Osteoblast (primary cell): Measurements from ENCODE around the gene TMEM221. TPM values are rescaled to one million over a fixed set of nuclear protein-coding genes. Genes with fewer than 3 reads are reported as not detected.

Source experiments
- DNase-seq: peaks from one replicate; pipeline ENCODE4 v3.0.0; 2011; ENCODE audit warnings: low spot score, mixed read lengths; ENCODE audit not compliant: insufficient read length; ENCODE audit errors: missing footprints
- H2AFZ ChIP-seq: 2 replicates; pipeline ENCODE4 v1.6.0; 2011; ENCODE audit warnings: mild to moderate bottlenecking, low read length
- H3K27ac ChIP-seq: 2 replicates; pipeline ENCODE4 v1.5.1; 2011; ENCODE audit warnings: mild to moderate bottlenecking, low read depth, low read length, moderate library complexity
- H3K27me3 ChIP-seq: 2 replicates; pipeline ENCODE4 v1.6.0; 2012; ENCODE audit warnings: mild to moderate bottlenecking, control low read depth, inconsistent platforms, low read length, moderate library complexity; ENCODE audit not compliant: insufficient read depth
- H3K36me3 ChIP-seq: 2 replicates; pipeline ENCODE4 v1.5.1; 2011; ENCODE audit warnings: mild to moderate bottlenecking, low read length, control low read depth, moderate library complexity; ENCODE audit not compliant: insufficient read depth
- H3K4me1 ChIP-seq: 2 replicates; pipeline ENCODE4 v1.5.1; 2011; ENCODE audit warnings: mild to moderate bottlenecking, low read length, control low read depth, moderate library complexity; ENCODE audit not compliant: insufficient read depth
- H3K4me2 ChIP-seq: 2 replicates; pipeline ENCODE4 v1.6.0; 2011; ENCODE audit warnings: mild to moderate bottlenecking, low read length; ENCODE audit not compliant: insufficient read depth
- H3K4me3 ChIP-seq: fragments of 200-600 bp; sonication (generic); 3 replicates; pipeline ENCODE4 v1.5.1; 2012; ENCODE audit warnings: mild to moderate bottlenecking, low read length, inconsistent platforms; ENCODE audit not compliant: insufficient read depth
- H3K79me2 ChIP-seq: 2 replicates; pipeline ENCODE4 v1.6.0; 2012; ENCODE audit warnings: mild to moderate bottlenecking, low read length, control low read depth, inconsistent platforms; ENCODE audit not compliant: insufficient read depth
- H3K9me3 ChIP-seq: 2 replicates; pipeline ENCODE4 v1.5.1; 2011; ENCODE audit warnings: low read depth, low read length, control low read depth
- H4K20me1 ChIP-seq: 2 replicates; pipeline ENCODE4 v1.6.0; 2012; ENCODE audit warnings: mild to moderate bottlenecking, low read length, control low read depth; ENCODE audit not compliant: insufficient read depth
- CTCF ChIP-seq: IDR thresholded peaks from 2 replicates; pipeline ENCODE4 v1.5.1; 2011; ENCODE audit warnings: mild to moderate bottlenecking, low read depth, low read length, moderate library complexity; ENCODE audit errors: extremely low read depth
- total RNA-seq: library from RNA; depleted of rRNA; stranded (reverse); fragments of >200 nt; gene quantifications from 2 replicates; pipeline ENCODE4 v1.2.3, GENCODE V29; 2012

TMEM221 gene
- total RNA-seq, 1 donor, result not detected

GRCh38 chr19:17469092-17469480 lies 20.6 kb upstream of the TMEM221 start:
- Histone ChIP-seq H2AFZ (peak overlapping the region; percentile 92), H3K4me2 (peak overlapping the region; percentile 92), H3K4me1 (peaks cover 28% of the 10 kb centered on the region), H4K20me1 (peaks cover 15% of the 10 kb centered on the region), H3K27me3 (no peaks in the 10 kb centered on the region), H3K9me3 (no peaks in the 10 kb centered on the region), H3K4me3 (peak overlapping the region; percentile 86), H3K27ac (peak overlapping the region; percentile 72), H3K79me2 (peaks cover 33% of the 10 kb centered on the region), H3K36me3 (no peaks in the 10 kb centered on the region)
- no peak for TF ChIP-seq CTCF
- DNase-seq, result peak; percentile 56

GRCh38 chr19:17468302-17469091 lies 20.0 kb upstream of the TMEM221 start:
- peak; percentile 31 for DNase-seq
- no peak for TF ChIP-seq CTCF
- peak overlapping the region; percentile 72 for H3K27ac ChIP-seq
- H3K4me1 ChIP-seq, result peaks cover 28% of the 10 kb centered on the region
- peak overlapping the region; percentile 86 for H3K4me3 ChIP-seq
- H3K36me3 ChIP-seq, result no peaks in the 10 kb centered on the region
- no peaks in the 10 kb centered on the region for H3K27me3 ChIP-seq
- H2AFZ ChIP-seq, result peak overlapping the region; percentile 92
- peak overlapping the region; percentile 92 for H3K4me2 ChIP-seq
- no peaks in the 10 kb centered on the region for H3K9me3 ChIP-seq
- peaks cover 15% of the 10 kb centered on the region for H4K20me1 ChIP-seq
- H3K79me2 ChIP-seq, result peaks cover 28% of the 10 kb centered on the region

GRCh38 chr19:17467471-17468301 lies 19.2 kb upstream of the TMEM221 start:
- no peak for TF ChIP-seq CTCF
- peaks cover 23% of the 10 kb centered on the region for H3K4me1 ChIP-seq
- no peak overlapping the region for H3K4me3 ChIP-seq
- H3K9me3 ChIP-seq, result no peaks in the 10 kb centered on the region
- H2AFZ ChIP-seq, result peak overlapping the region; percentile 92
- H3K4me2 ChIP-seq, result no peak overlapping the region
- H3K36me3 ChIP-seq, result no peaks in the 10 kb centered on the region
- peaks cover 11% of the 10 kb centered on the region for H4K20me1 ChIP-seq
- DNase-seq, result no peak
- peaks cover 21% of the 10 kb centered on the region for H3K79me2 ChIP-seq
- no peaks in the 10 kb centered on the region for H3K27me3 ChIP-seq
- H3K27ac ChIP-seq, result no peak overlapping the region

GRCh38 chr19:17466487-17466850 lies 18.0 kb upstream of the TMEM221 start:
- H3K4me2 ChIP-seq, result peak overlapping the region; percentile 24
- H2AFZ ChIP-seq, result no peak overlapping the region

More at GRCh38 chr19:17466487-17466850, 18.0 kb upstream of the TMEM221 start:
- Histone ChIP-seq H3K27me3 (no peaks in the 10 kb centered on the region), H4K20me1 (peaks cover 4% of the 10 kb centered on the region), H3K36me3 (no peaks in the 10 kb centered on the region), H3K27ac (no peak overlapping the region), H3K4me3 (no peak overlapping the region), H3K4me1 (peaks cover 19% of the 10 kb centered on the region), H3K79me2 (peaks cover 11% of the 10 kb centered on the region), H3K9me3 (no peaks in the 10 kb centered on the region)
- no peak for DNase-seq
- no peak for TF ChIP-seq CTCF
